HG03025 (cell line): ENCODE results near the gene HOMEZ.
A peak's percentile ranks its signal among the peaks of the same experiment; 100 is the strongest.
"Not testable (repeated sequence)": the region's sequence is repeated elsewhere in the genome, so short reads cannot be mapped to it uniquely, and the experiment has no call there.

Experiments
- ATAC-seq: cut with Tn5 transposase; IDR thresholded peaks from one replicate; pipeline ENCODE4 v1.9.1; 2021; ENCODE audit warnings: mild to moderate bottlenecking, moderate library complexity; ENCODE audit not compliant: unreplicated experiment, low FRiP score

The HOMEZ gene

GRCh38 chr14:23286020-23286901 is at the start of gene HOMEZ:
TSS of gene HOMEZ (minus strand) at chr14:23286132. CDS start at chr14:23285952, 180 bp downstream.
- peak; percentile 96 for ATAC-seq

- no peak for ATAC-seq
Observed at GRCh38 chr14:23335623-23336022, 49.7 kb upstream of the HOMEZ start.

- no peak for ATAC-seq
Observed at GRCh38 chr14:23327947-23328744, 42.2 kb upstream of the HOMEZ start.

GRCh38 chr14:23326491-23327332 is 40.8 kb upstream of the HOMEZ start:
- ATAC-seq, result no peak

- not testable (repeated sequence) for ATAC-seq
Observed at GRCh38 chr14:23325746-23326145, 39.8 kb upstream of the HOMEZ start.

GRCh38 chr14:23324993-23325392 is 39.1 kb upstream of the HOMEZ start:
- ATAC-seq, result no peak

- no peak for ATAC-seq
Observed at GRCh38 chr14:23324455-23324846, 38.5 kb upstream of the HOMEZ start.

GRCh38 chr14:23323838-23324454 is 38.0 kb upstream of the HOMEZ start:
- ATAC-seq, result no peak

- ATAC-seq, result no peak
Observed at GRCh38 chr14:23322568-23323517, 36.9 kb upstream of the HOMEZ start.

GRCh38 chr14:23321572-23322547 is 35.9 kb upstream of the HOMEZ start:
- ATAC-seq, result peak; percentile 17

GRCh38 chr14:23320584-23321571 is 34.9 kb upstream of the HOMEZ start, which contains the start of gene PABPN1:
TSS of gene PABPN1 (plus strand) at chr14:23321457. CDS start at chr14:23321470, 13 bp downstream.
- ATAC-seq, result peak; percentile 88

- no peak for ATAC-seq
Observed at GRCh38 chr14:23319746-23320583, 34.0 kb upstream of the HOMEZ start.

- no peak for ATAC-seq
Observed at GRCh38 chr14:23316300-23316699, 30.4 kb upstream of the HOMEZ start.

GRCh38 chr14:23310546-23310945 is 24.6 kb upstream of the HOMEZ start:
- no peak for ATAC-seq

- no peak for ATAC-seq
Observed at GRCh38 chr14:23308721-23309445, 23.0 kb upstream of the HOMEZ start.
